Effector CD8-positive, alpha-beta T cell (primary cell): Measurements from ENCODE around the gene SYCP2L.
"Not testable (repeated sequence)": the region's sequence is repeated elsewhere in the genome, so short reads cannot be mapped to it uniquely, and the experiment has no call there.

ENCODE experiments used
- DNase-seq: peaks from one replicate; lab custom pipeline; 2025; lab: John Stamatoyannopoulos, UW
- total RNA-seq, 4 experiments: gene quantifications; one replicate each; lab custom pipeline; 2026; lab: John Stamatoyannopoulos, UW

Gene SYCP2L
- total RNA-seq: 0 to 0.62 (median 0) reads per million in 4 experiments

GRCh38 chr6:10886691-10887502 lies at the start of gene SYCP2L:
Gene SYCP2L, plus strand, starts transcription at chr6:10887052. Its CDS starts 75 bp downstream, at chr6:10887127.
- no peak for DNase-seq

GRCh38 chr6:10837622-10837994 lies 49.2 kb upstream of the SYCP2L start:
- peak; percentile 1 for DNase-seq

- peak; percentile 77 for DNase-seq
These were observed 48.7 kb upstream of the SYCP2L start, which contains the start of gene MAK for GRCh38 chr6:10837995-10838793. Gene MAK, minus strand, starts transcription at chr6:10838539. Its CDS starts 7,891 bp downstream, at chr6:10830648.

GRCh38 chr6:10838794-10839333 lies 48.0 kb upstream of the SYCP2L start:
- no peak for DNase-seq

- no peak for DNase-seq
These were observed 43.3 kb upstream of the SYCP2L start for GRCh38 chr6:10843554-10843953.

GRCh38 chr6:10847684-10848083 lies 39.2 kb upstream of the SYCP2L start:
- DNase-seq: no peak

- no peak for DNase-seq
These were observed 37.0 kb upstream of the SYCP2L start for GRCh38 chr6:10849901-10850300.

GRCh38 chr6:10850728-10851127 lies 36.1 kb upstream of the SYCP2L start:
- DNase-seq: no peak

GRCh38 chr6:10852361-10852960 lies 34.4 kb upstream of the SYCP2L start:
- no peak for DNase-seq

- DNase-seq: not testable (repeated sequence)
These were observed 33.0 kb upstream of the SYCP2L start for GRCh38 chr6:10853849-10854300.

- no peak for DNase-seq
These were observed 31.8 kb upstream of the SYCP2L start for GRCh38 chr6:10854922-10855632.

- no peak for DNase-seq
These were observed 29.6 kb upstream of the SYCP2L start for GRCh38 chr6:10857259-10857658.

- DNase-seq: no peak
These were observed 25.8 kb upstream of the SYCP2L start for GRCh38 chr6:10861086-10861485.

- DNase-seq: no peak
These were observed 24.5 kb upstream of the SYCP2L start for GRCh38 chr6:10862361-10862760.

- not testable (repeated sequence) for DNase-seq
These were observed 23.8 kb upstream of the SYCP2L start for GRCh38 chr6:10863031-10863430.

GRCh38 chr6:10866709-10867108 lies 20.1 kb upstream of the SYCP2L start:
- DNase-seq: not testable (repeated sequence)

- DNase-seq: no peak
These were observed 18.9 kb upstream of the SYCP2L start for GRCh38 chr6:10867952-10868351.

- no peak for DNase-seq
These were observed 13.5 kb upstream of the SYCP2L start for GRCh38 chr6:10873374-10873773.

- no peak for DNase-seq
These were observed 12.6 kb upstream of the SYCP2L start for GRCh38 chr6:10874207-10874606.

GRCh38 chr6:10875026-10875425 lies 11.8 kb upstream of the SYCP2L start:
- no peak for DNase-seq

GRCh38 chr6:10877012-10877411 lies 9.8 kb upstream of the SYCP2L start:
- no peak for DNase-seq
